SH-SY5Y (cell line): ENCODE measurements around the gene GRAMD1B.

Source experiments
- GATA2 ChIP-seq: IDR thresholded peaks from 2 replicates; pipeline ENCODE4 v1.6.1; 2011; ENCODE audit warnings: mild to moderate bottlenecking, low read depth, low read length
- GATA3 ChIP-seq: IDR thresholded peaks from 2 replicates; pipeline ENCODE4 v1.6.1; 2011; ENCODE audit warnings: low read depth, mild to moderate bottlenecking, low read length, moderate library complexity

DNA sequence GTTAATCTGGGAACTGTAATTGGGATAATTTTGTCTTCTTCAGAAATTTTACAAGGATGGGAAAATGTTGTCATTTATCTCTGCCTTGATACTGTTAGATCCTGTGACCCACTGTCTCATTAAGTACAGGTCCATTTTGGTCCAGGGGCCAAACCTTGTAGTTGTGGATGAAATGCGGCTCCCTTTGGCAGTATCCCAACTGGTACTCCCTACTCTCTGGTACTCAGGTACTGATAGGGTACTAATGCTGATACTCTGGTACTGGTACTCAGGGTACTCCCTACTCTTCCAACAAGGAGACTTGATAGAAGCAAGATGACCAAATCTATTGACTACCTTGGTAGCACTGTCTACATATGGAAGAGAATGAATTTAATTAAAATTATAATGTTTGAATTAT is 97.9 kb downstream of the GRAMD1B start:
- TF ChIP-seq GATA2, result no peak
- TF ChIP-seq GATA3, result no peak
